HuH-7.5 (cell line): Measurements from ENCODE around the gene MC5R.
"Not testable (repeated sequence)": the region's sequence is repeated elsewhere in the genome, so short reads cannot be mapped to it uniquely, and the experiment has no call there.

ENCODE experiments used
- DNase-seq: peaks from one replicate; pipeline ENCODE4 v3.0.0; 2011; ENCODE audit warnings: low spot score

MC5R gene

DNA sequence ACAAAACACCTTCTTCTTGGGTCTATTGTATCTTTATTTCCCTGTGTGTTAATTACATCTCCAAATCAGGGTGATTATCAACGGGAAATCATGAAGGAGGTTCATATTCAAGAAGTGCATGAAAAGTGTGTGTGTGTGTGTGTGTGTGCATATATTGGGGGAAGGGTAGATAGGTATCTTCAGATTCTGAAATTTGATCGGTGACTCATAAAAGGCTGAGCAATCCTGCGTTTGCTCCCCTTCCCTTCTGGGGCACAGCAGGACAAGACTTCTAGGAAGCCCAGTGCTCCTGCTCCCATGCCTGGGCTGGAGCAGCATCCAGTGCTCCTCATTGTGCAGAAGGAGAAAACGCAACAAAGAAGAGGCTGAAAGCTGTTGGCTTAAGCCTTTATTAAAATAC, 25.8 kb downstream of the MC5R start:
- DNase-seq: no peak

DNA sequence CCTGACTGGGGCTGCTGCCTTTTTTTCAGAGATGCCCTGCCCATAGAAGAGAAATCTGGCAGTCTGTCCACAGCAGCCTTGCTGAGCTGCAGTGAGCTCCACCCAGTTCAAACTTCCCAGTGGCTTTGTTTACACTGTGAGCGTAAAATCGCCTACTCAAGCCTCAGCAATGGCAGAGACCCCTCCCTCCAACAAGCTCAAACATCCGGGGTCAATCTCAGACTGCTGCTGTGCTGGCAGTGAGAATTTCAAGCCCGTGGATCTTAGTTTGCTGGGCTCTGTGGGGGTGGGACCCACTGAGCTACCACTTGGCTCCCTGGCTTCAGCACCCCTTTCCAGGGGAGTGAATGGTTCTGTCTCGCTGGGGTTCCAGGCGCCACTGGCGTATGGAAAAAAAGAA, 38.9 kb downstream of the MC5R start:
- not testable (repeated sequence) for DNase-seq

DNA sequence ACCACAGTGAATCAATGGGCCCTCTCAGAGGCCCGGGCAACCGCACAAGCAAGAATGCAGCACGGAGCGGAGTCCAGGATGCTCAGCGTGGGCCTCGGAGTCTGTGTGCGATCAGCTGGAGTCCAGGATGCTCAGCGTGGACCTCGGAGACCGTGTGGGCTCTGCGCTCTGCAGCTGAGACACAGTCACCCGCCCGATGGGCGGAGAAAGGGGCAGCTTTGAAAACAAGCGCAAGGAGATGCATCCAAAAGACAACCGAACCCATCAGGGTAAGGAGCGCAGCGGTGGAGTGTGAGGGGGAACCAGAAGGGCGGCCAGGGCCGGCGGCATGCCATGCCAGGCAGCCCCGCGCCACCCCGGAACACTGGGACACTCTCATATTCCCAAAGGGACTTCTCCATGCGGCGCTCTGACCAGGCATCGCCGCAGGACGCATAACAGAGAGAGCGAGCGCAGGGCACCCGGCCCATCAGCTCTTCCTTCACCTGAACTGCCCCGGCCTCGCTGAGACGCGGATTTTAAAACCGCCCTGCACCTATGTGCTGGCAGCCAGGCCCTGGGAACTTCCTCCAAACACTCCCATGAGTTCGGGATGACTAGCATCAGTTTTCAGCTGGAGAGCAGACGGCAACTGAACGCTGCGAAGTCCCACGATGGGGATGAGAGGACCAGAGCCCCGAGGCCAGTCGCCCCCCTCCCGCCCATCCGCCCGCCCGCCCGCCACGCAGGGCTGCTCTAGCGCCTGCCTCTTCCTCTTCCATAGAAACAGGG, 44.7 kb downstream of the MC5R start:
- no peak for DNase-seq

DNA sequence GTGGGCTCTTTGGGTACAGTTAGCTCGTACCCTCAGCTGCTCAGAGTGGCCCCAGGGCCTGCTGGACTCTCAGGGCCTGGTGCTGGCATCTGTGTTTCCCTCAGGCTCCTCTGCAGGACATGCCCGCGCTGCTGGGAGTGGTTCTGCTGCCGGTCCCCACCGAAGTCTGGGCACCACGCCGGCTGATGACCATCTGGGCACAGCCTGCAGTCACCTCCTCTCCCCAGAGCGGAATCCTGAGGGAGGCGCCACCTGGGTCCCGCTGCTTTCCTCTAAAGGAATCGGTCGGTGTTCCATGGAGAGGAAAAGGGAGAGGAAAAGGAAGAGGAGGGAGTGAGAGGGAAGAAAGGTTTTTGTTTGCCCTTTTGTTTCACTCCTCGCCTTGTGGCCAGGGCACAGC, 47.8 kb downstream of the MC5R start:
- no peak for DNase-seq

DNA sequence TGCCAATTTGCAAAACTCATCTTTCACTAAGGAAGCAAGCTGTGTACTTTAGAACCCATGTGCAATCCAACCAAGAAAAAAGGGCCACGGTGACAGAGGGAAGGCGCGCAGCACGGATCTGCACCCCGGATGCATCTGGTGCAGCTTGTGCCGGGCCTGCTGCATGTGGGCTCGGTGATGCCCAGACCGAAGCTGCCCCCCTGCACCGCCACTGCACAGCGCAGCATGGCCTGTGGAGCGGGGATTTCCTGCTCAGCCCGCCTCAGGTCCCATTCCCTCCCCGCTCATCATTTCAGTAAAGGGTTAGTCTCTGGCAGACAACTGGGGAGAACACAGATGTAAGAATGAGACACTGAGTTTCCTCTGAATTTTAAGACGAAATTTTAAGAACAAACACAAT, 48.4 kb downstream of the MC5R start:
- no peak for DNase-seq

DNA sequence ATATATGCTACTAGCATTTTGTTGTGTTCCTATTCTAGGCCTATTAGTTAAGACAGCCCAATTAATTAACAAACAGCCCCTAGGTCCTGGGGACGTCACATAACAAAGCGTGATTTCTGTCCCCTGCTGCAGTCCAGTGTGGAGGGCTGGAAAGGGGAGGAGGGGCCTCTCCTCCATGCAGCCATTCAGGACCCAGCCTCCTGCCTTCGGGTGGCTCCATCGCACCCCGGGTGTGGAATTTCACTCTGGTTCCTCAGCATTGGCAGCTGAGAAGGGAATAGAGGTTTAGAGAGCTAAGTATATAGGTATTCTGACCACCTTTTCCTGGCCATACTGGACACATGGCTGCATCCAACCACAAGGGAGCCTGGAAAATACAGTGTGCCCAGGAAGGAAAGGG, 49.0 kb downstream of the MC5R start:
- DNase-seq: no peak

DNA sequence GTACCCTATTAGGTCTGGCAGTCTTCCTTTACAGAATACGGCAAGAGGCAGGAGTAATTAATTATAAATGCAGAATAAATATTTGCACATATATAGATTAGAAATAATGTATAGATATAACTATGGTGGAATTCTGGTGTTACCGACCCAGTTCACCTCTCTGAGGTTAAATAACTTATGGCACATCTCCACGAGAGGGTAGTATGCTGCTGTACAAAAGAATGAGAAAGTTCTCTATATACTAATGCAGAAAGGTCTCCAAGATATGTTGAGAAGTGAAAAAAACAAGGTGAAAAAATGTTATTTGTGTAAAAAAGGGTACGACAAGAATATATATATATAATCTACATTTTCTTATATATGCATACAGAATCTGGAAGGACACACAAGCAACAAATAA, 50.6 kb downstream of the MC5R start:
- no peak for DNase-seq
